Stimulated activated CD4-positive, alpha-beta T cell treated with anti-CD3 and anti-CD28 coated beads, Interleukin-4, amount 100 ng/mL, for 24 hours (primary cell): ENCODE results near the gene LIN28A.

Experiments used
- DNase-seq: peaks from one replicate; pipeline ENCODE4 v3.0.0-alpha.2; 2020

Gene LIN28A

GRCh38 chr1:26388791-26389445 is 21.7 kb upstream of the LIN28A start:
- DNase-seq: no peak

GRCh38 chr1:26389604-26390247 is 20.9 kb upstream of the LIN28A start:
- DNase-seq: no peak

- DNase-seq: peak; percentile 33
These were observed 19.2 kb upstream of the LIN28A start for GRCh38 chr1:26391450-26391849.

GRCh38 chr1:26395754-26396153 is 14.9 kb upstream of the LIN28A start:
- DNase-seq: no peak

GRCh38 chr1:26399034-26399433 is 11.6 kb upstream of the LIN28A start:
- DNase-seq: no peak

GRCh38 chr1:26401891-26402290 is 8.7 kb upstream of the LIN28A start:
- DNase-seq: no peak

GRCh38 chr1:26403656-26404055 is 7.0 kb upstream of the LIN28A start:
- no peak for DNase-seq

GRCh38 chr1:26404641-26405040 is 6.0 kb upstream of the LIN28A start:
- DNase-seq: no peak

- no peak for DNase-seq
These were observed 5.2 kb upstream of the LIN28A start for GRCh38 chr1:26405281-26405915.

GRCh38 chr1:26408604-26409003 is 2.0 kb upstream of the LIN28A start:
- DNase-seq: peak; percentile 79

- DNase-seq: no peak
These were observed 1.3 kb upstream of the LIN28A start for GRCh38 chr1:26409191-26409807.

GRCh38 chr1:26411624-26412074 is 1.0 kb downstream of the LIN28A start:
- no peak for DNase-seq

GRCh38 chr1:26412180-26412840 is 1.7 kb downstream of the LIN28A start:
- no peak for DNase-seq

GRCh38 chr1:26413031-26413430 is 2.4 kb downstream of the LIN28A start:
- DNase-seq: no peak

- peak; percentile 89 for DNase-seq
These were observed 6.6 kb downstream of the LIN28A start for GRCh38 chr1:26417111-26417759.

- DNase-seq: no peak
These were observed 8.3 kb downstream of the LIN28A start for GRCh38 chr1:26418865-26419349.

GRCh38 chr1:26419494-26419893 is 8.9 kb downstream of the LIN28A start:
- no peak for DNase-seq

GRCh38 chr1:26429721-26430120 is 19.1 kb downstream of the LIN28A start:
- no peak for DNase-seq

- DNase-seq: peak; percentile 98
These were observed 21.5 kb downstream of the LIN28A start, which contains the start of gene DHDDS for GRCh38 chr1:26431979-26432695. Gene DHDDS, plus strand, starts transcription at chr1:26432321. Its CDS starts 625 bp downstream, at chr1:26432946.

GRCh38 chr1:26432793-26433192 is 22.2 kb downstream of the LIN28A start:
- no peak for DNase-seq

- no peak for DNase-seq
These were observed 23.6 kb downstream of the LIN28A start for GRCh38 chr1:26434161-26434752.
